ENCODE measurements around the gene TSPAN9.
A peak's percentile ranks its signal among the peaks of the same experiment; 100 is the strongest.

TSPAN9 gene

GRCh38 chr12:3076730-3077571 is at the start of gene TSPAN9:
TSS of gene TSPAN9 (plus strand) at chr12:3077379. CDS start at chr12:3201194, 123,815 bp downstream.
- Histone ChIP-seq H3K9me3 (ENCODE audit: control insufficient read depth, low read length) (no peaks in the 10 kb centered on the region), H3K36me3 (ENCODE audit: control insufficient read depth, insufficient read depth, low read length) (no peaks in the 10 kb centered on the region), H3K9ac (ENCODE audit: low read length) (peak within 1 kb of the TSS; percentile 56), H3K27me3 (ENCODE audit: control insufficient read depth, insufficient read depth, low read length) (no peaks in the 10 kb centered on the region), H3K4me1 (ENCODE audit: control insufficient read depth, insufficient read depth, low read length) (peaks cover 13% of the 10 kb centered on the region), H3K4me3 (ENCODE audit: low read length) (peak within 1 kb of the TSS; percentile 33)

DNA sequence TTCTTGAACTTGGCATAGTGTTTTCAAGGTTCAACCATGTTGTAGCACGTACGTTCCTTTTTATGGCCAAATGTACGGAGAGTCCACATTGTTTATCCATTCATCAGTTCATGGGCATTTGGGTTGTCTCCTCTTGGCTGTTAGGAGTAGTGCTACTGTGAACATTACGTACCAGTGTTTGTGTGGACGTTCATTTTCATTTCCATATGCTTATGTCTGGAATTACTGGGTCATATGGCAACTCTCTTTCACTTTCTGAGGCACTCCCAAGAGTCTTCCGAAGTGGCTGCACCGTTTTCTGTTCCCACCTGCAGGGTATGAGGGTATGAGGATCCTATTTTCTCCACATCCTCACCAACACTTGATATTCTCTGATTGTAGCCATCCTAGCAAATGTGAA is 49.1 kb upstream of the TSPAN9 start:
- H3K4me3 ChIP-seq (ENCODE audit: low read length): no peak overlapping the region
- no peaks in the 10 kb centered on the region for H3K4me1 ChIP-seq (ENCODE audit: control insufficient read depth, insufficient read depth, low read length)
- no peaks in the 10 kb centered on the region for H3K27me3 ChIP-seq (ENCODE audit: control insufficient read depth, insufficient read depth, low read length)
- H3K9ac ChIP-seq (ENCODE audit: low read length): no peak overlapping the region
- no peaks in the 10 kb centered on the region for H3K36me3 ChIP-seq (ENCODE audit: control insufficient read depth, insufficient read depth, low read length)
- no peaks in the 10 kb centered on the region for H3K9me3 ChIP-seq (ENCODE audit: control insufficient read depth, low read length)

GRCh38 chr12:3030821-3031429 is 46.3 kb upstream of the TSPAN9 start:
- Histone ChIP-seq H3K4me3 (ENCODE audit: low read length) (no peak overlapping the region), H3K36me3 (ENCODE audit: control insufficient read depth, insufficient read depth, low read length) (no peaks in the 10 kb centered on the region), H3K9me3 (ENCODE audit: control insufficient read depth, low read length) (no peaks in the 10 kb centered on the region), H3K4me1 (ENCODE audit: control insufficient read depth, insufficient read depth, low read length) (no peaks in the 10 kb centered on the region), H3K9ac (ENCODE audit: low read length) (no peak overlapping the region), H3K27me3 (ENCODE audit: control insufficient read depth, insufficient read depth, low read length) (no peaks in the 10 kb centered on the region)

DNA sequence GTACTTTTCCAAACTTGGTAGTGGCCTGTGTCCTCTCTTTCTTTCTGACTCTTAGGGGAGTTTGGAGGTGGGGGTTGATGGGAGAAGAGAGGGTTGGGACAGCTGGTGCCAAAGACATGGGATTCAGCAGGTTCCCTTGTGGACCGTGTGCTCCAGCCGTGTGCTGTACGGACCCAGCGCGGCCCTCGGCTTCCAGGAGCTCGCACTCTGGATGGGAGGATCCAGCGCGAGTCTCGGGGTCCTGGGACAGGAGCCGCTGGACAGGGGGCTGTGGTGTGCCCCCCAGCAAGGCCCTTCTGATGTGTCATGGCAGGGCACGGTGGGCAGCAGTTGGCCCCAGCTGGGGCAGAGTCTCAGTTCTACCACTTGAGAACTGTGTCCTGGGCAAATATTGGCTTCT is 45.0 kb upstream of the TSPAN9 start:
- Histone ChIP-seq H3K9me3 (ENCODE audit: control insufficient read depth, low read length) (no peaks in the 10 kb centered on the region), H3K36me3 (ENCODE audit: control insufficient read depth, insufficient read depth, low read length) (no peaks in the 10 kb centered on the region), H3K4me3 (ENCODE audit: low read length) (no peak overlapping the region), H3K9ac (ENCODE audit: low read length) (no peak overlapping the region), H3K4me1 (ENCODE audit: control insufficient read depth, insufficient read depth, low read length) (no peaks in the 10 kb centered on the region), H3K27me3 (ENCODE audit: control insufficient read depth, insufficient read depth, low read length) (no peaks in the 10 kb centered on the region)

DNA sequence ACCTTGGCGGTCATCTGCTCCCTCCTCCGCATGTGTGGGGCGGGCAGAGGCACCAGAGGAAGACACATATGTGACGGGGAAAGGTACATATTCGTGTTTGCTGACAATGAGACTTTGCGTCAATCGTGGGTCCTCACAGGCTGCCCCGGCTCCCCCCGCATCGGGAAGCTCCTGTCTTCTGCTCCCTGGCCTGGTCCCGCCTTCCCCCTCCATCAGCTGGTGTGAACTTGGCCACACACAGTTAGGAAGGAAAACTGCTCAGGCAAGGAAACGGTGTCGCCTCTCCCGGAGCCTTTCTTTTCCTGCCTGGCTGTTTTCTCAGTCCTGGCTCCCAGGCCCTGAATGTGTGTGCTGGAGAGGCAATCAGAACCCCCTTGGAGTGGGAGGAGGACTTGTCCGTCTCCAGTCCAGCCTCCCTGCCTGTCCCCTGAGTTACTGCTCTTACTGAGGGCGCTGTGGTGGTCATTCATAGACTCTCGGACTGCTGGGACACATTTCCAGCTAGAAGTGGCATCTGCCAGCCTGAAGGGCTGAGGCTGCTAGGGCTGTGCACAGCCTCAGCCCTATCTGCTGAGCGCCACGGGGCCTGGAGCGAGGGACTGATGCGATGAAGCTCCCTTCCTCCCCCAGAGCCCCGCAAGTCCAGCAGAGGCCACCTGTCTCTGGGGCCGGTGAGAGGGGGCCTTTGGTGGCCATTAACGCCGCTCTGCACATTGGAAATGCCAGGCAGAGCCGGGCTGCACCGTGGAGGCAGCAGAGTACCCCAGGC is 44.2 kb upstream of the TSPAN9 start:
- H3K27me3 ChIP-seq (ENCODE audit: control insufficient read depth, insufficient read depth, low read length): no peaks in the 10 kb centered on the region
- H3K4me1 ChIP-seq (ENCODE audit: control insufficient read depth, insufficient read depth, low read length): no peaks in the 10 kb centered on the region
- no peaks in the 10 kb centered on the region for H3K36me3 ChIP-seq (ENCODE audit: control insufficient read depth, insufficient read depth, low read length)
- H3K4me3 ChIP-seq (ENCODE audit: low read length): no peak overlapping the region
- no peaks in the 10 kb centered on the region for H3K9me3 ChIP-seq (ENCODE audit: control insufficient read depth, low read length)
- H3K9ac ChIP-seq (ENCODE audit: low read length): no peak overlapping the region

DNA sequence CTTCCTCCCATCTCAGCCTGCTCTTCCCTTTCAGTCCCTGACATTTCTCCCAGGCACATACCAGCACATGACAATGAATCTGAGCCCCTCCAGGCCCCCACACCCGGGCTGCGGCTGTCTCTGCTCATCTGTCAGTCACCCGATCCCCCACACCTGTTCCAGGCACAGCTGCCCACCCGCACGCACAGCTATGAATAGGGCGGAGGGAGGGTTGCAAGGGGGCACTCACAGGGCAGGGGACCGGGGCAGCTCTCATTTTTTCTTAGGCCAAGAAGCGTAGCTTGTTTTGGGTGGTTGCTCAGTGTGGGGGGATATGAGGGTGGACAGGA is 43.7 kb upstream of the TSPAN9 start:
- H3K9ac ChIP-seq (ENCODE audit: low read length): no peak overlapping the region
- H3K9me3 ChIP-seq (ENCODE audit: control insufficient read depth, low read length): no peaks in the 10 kb centered on the region
- H3K4me3 ChIP-seq (ENCODE audit: low read length): no peak overlapping the region
- H3K36me3 ChIP-seq (ENCODE audit: control insufficient read depth, insufficient read depth, low read length): no peaks in the 10 kb centered on the region
- H3K4me1 ChIP-seq (ENCODE audit: control insufficient read depth, insufficient read depth, low read length): no peaks in the 10 kb centered on the region
- no peaks in the 10 kb centered on the region for H3K27me3 ChIP-seq (ENCODE audit: control insufficient read depth, insufficient read depth, low read length)

- H3K9me3 ChIP-seq (ENCODE audit: control insufficient read depth, low read length): no peaks in the 10 kb centered on the region
- H3K36me3 ChIP-seq (ENCODE audit: control insufficient read depth, insufficient read depth, low read length): no peaks in the 10 kb centered on the region
- H3K4me1 ChIP-seq (ENCODE audit: control insufficient read depth, insufficient read depth, low read length): no peaks in the 10 kb centered on the region
- no peak overlapping the region for H3K9ac ChIP-seq (ENCODE audit: low read length)
- H3K27me3 ChIP-seq (ENCODE audit: control insufficient read depth, insufficient read depth, low read length): no peaks in the 10 kb centered on the region
- H3K4me3 ChIP-seq (ENCODE audit: low read length): no peak overlapping the region
Measured at GRCh38 chr12:3034067-3034750, 43.0 kb upstream of the TSPAN9 start.

DNA sequence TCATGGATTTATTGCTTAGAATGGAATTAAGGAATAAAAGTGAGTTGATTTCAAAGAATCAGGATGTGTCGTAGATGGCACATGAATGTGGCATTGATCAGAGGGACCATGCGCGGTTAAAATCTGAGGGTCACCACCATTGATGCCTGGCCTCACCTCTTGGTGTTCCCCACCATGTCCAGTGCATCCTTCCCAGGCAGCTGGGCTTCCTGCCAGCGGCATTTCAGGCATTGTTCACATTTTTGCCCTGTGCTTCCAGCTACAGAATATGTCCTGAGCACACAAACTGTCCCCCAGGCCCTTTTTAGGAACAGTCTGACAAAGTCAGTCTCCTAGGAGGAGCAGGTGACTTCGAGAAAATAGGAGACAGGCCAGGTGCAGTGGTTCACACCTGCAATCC is 42.0 kb upstream of the TSPAN9 start:
- Histone ChIP-seq H3K36me3 (ENCODE audit: control insufficient read depth, insufficient read depth, low read length) (no peaks in the 10 kb centered on the region), H3K4me1 (ENCODE audit: control insufficient read depth, insufficient read depth, low read length) (no peaks in the 10 kb centered on the region), H3K9ac (ENCODE audit: low read length) (no peak overlapping the region), H3K9me3 (ENCODE audit: control insufficient read depth, low read length) (no peaks in the 10 kb centered on the region), H3K4me3 (ENCODE audit: low read length) (no peak overlapping the region), H3K27me3 (ENCODE audit: control insufficient read depth, insufficient read depth, low read length) (no peaks in the 10 kb centered on the region)

- no peaks in the 10 kb centered on the region for H3K27me3 ChIP-seq (ENCODE audit: control insufficient read depth, insufficient read depth, low read length)
- H3K36me3 ChIP-seq (ENCODE audit: control insufficient read depth, insufficient read depth, low read length): no peaks in the 10 kb centered on the region
- no peaks in the 10 kb centered on the region for H3K9me3 ChIP-seq (ENCODE audit: control insufficient read depth, low read length)
- H3K9ac ChIP-seq (ENCODE audit: low read length): no peak overlapping the region
- no peak overlapping the region for H3K4me3 ChIP-seq (ENCODE audit: low read length)
- no peaks in the 10 kb centered on the region for H3K4me1 ChIP-seq (ENCODE audit: control insufficient read depth, insufficient read depth, low read length)
Measured at GRCh38 chr12:3035815-3036702, 41.1 kb upstream of the TSPAN9 start.

DNA sequence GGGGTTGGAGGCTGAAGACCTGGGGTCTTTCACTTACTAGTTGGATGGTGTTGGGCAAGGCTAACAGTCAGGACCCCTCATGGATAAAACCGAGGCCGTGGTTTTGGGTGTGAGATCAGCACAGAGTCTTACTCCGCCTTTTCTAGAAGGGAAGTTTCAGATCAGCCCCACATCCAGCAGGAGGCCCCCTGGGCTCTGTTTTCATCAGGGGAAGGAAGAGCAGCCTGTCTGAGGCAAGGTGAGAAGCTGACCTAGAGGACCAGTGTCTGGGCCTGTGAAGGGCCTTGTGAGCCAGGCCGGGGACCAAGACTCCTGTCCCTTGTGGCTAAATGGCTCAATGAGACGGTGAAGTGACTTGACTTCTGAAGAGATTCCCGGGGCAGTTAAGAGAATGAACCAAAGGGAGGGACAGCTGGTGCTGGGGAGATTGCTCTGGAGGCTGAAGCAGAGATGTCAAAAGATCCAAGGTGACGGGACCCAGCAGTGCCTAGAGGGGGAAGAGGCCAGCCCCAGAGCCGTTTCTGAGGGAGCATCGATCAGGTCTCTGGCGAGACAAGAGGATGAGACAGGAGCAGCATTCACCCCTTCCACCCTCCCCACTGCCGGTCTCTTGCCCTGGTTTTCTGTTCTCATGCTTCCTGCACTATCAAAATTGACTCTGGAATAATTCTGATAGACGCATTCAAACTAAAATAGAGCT is 40.1 kb upstream of the TSPAN9 start:
- H3K4me3 ChIP-seq (ENCODE audit: low read length): no peak overlapping the region
- no peak overlapping the region for H3K9ac ChIP-seq (ENCODE audit: low read length)
- no peaks in the 10 kb centered on the region for H3K4me1 ChIP-seq (ENCODE audit: control insufficient read depth, insufficient read depth, low read length)
- no peaks in the 10 kb centered on the region for H3K9me3 ChIP-seq (ENCODE audit: control insufficient read depth, low read length)
- H3K27me3 ChIP-seq (ENCODE audit: control insufficient read depth, insufficient read depth, low read length): no peaks in the 10 kb centered on the region
- no peaks in the 10 kb centered on the region for H3K36me3 ChIP-seq (ENCODE audit: control insufficient read depth, insufficient read depth, low read length)

DNA sequence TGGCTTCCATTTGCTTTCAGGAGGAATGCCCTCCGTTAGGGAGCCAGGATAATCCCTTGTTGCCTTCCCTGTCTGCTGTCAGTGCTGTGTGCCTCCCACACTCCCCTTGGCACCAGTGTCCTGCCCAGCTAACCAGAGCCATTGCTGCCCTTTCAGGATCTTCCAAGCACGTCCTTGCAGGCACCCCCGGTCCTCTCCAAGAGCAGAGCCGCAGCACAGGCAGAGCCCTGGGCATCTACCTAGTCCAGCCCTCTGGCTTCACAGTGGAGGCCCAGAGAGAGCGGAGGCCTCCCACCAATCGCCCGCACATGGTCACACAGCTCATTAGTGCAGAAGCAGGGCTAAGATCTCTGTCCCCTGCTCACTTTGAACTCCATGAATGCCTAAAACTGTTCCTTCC is 39.0 kb upstream of the TSPAN9 start:
- H3K9me3 ChIP-seq (ENCODE audit: control insufficient read depth, low read length): no peaks in the 10 kb centered on the region
- H3K27me3 ChIP-seq (ENCODE audit: control insufficient read depth, insufficient read depth, low read length): no peaks in the 10 kb centered on the region
- H3K4me1 ChIP-seq (ENCODE audit: control insufficient read depth, insufficient read depth, low read length): no peaks in the 10 kb centered on the region
- H3K4me3 ChIP-seq (ENCODE audit: low read length): no peak overlapping the region
- H3K36me3 ChIP-seq (ENCODE audit: control insufficient read depth, insufficient read depth, low read length): no peaks in the 10 kb centered on the region
- H3K9ac ChIP-seq (ENCODE audit: low read length): no peak overlapping the region

Measured in mucosa of stomach (tissue), 1 donor.